CD4-positive, alpha-beta T cell (primary cell): Measurements from ENCODE around the gene HIPK2. TPM values are rescaled to one million over a fixed set of nuclear protein-coding genes. Genes with fewer than 3 reads are reported as not detected.
A peak's percentile ranks its signal among the peaks of the same experiment; 100 is the strongest.

ENCODE experiments used
- ATAC-seq: fragments of 200-7000 bp; cut with Tn5 transposase; one replicate; pipeline ENCODE4 v1.10.0; 2022; ENCODE audit warnings: mild to moderate bottlenecking; ENCODE audit not compliant: poor library complexity
- CTCF ChIA-PET: fragments of 350-600 bp; sonication (Branson Sonifier 250); formaldehyde crosslinking; loops from one replicate; lab custom pipeline; 2021; ENCODE audit warnings: antibody characterized with exemption, inconsistent platforms; lab: Charles Lee
- POLR2A ChIA-PET: fragments of 350-600 bp; sonication (Branson Sonifier 250); formaldehyde crosslinking; loops from one replicate; lab custom pipeline; 2021; ENCODE audit warnings: antibody characterized with exemption, inconsistent platforms; lab: Charles Lee
- DNase-seq, 14 experiments: peaks; one replicate each; pipeline ENCODE4 v3.0.0-alpha.2; 2013 to 2020; ENCODE audit warnings: mixed read lengths in 2 of 14
- H3K27ac ChIP-seq, 2 donors: one replicate each; pipeline versions ENCODE4 v1.5.1 to v1.7.0; 2013; ENCODE audit warnings: low read length in 2 of 2, low read depth in 1 of 2, mild to moderate bottlenecking in 1 of 2
- H3K27me3 ChIP-seq, 2 experiments: 1 replicate in 1 of 2; 2 replicates in 1 of 2; pipeline versions ENCODE4 v1.6.1 to v1.7.0; 2013; ENCODE audit warnings: low read length in 2 of 2, control low read depth in 1 of 2, mild to moderate bottlenecking in 1 of 2, moderate library complexity in 1 of 2; ENCODE audit not compliant: insufficient read depth in 2 of 2, control insufficient read depth in 1 of 2
- H3K36me3 ChIP-seq: one replicate; pipeline ENCODE4 v1.6.1; 2013; ENCODE audit warnings: low read length, control low read depth; ENCODE audit not compliant: insufficient read depth
- H3K4me1 ChIP-seq: one replicate; pipeline ENCODE4 v1.6.1; 2013; ENCODE audit warnings: low read length, control low read depth; ENCODE audit not compliant: insufficient read depth
- H3K4me3 ChIP-seq: one replicate; pipeline ENCODE4 v1.5.1; 2013; ENCODE audit warnings: mild to moderate bottlenecking, low read length, moderate library complexity
- H3K9me3 ChIP-seq, 2 experiments: 1 replicate in 1 of 2; 2 replicates in 1 of 2; pipeline versions ENCODE4 v1.6.1 to v1.7.0; 2013; ENCODE audit warnings: low read length in 2 of 2, mild to moderate bottlenecking in 2 of 2, control low read depth in 1 of 2, moderate library complexity in 1 of 2; ENCODE audit not compliant: control insufficient read depth in 1 of 2, insufficient read depth in 1 of 2
- H3K27ac Mint-ChIP-seq: one replicate; pipeline ENCODE4 v1.8.0; 2020; ENCODE audit warnings: mixed read lengths
- H3K27me3 Mint-ChIP-seq: one replicate; pipeline ENCODE4 v1.8.0; 2021; ENCODE audit warnings: mixed read lengths
- H3K36me3 Mint-ChIP-seq: one replicate; pipeline ENCODE4 v1.8.0; 2021; ENCODE audit warnings: low read depth, mixed read lengths
- H3K4me1 Mint-ChIP-seq: one replicate; pipeline ENCODE4 v1.8.0; 2021; ENCODE audit warnings: low read depth, mixed read lengths
- H3K4me3 Mint-ChIP-seq: one replicate; pipeline ENCODE4 v1.8.0; 2020; ENCODE audit warnings: mild to moderate bottlenecking, mixed read lengths
- H3K9me3 Mint-ChIP-seq: one replicate; pipeline ENCODE4 v1.8.0; 2020; ENCODE audit warnings: mixed read lengths
- CTCF ChIP-seq: fragments of 200-600 bp; IDR thresholded peaks from one replicate; pipeline ENCODE4 v1.8.0; 2022; ENCODE audit warnings: antibody characterized with exemption, mild to moderate bottlenecking
- intact Hi-C, 2 experiments: fragments of 100-400 bp; cut with DNase I in 1 of 2; cut with micrococcal nuclease in 1 of 2; formaldehyde crosslinking; loops; one replicate each; pipeline versions ENCODE4 v1.15.1 to v1.9.0; 2023 to 2025; cut with DNase I, micrococcal nuclease
- total RNA-seq, 174 experiments: library from RNA in 2 of 174; stranded (reverse) in 2 of 174; gene quantifications; one replicate each; pipeline ENCODE4 v1.2.3 and lab custom pipeline; 2021 to 2026

Gene HIPK2
- total RNA-seq, 2 experiments from 2014 or later = 36.5 to 37.0 TPM

GRCh38 chr7:139679731-139680594 is 97.8 kb downstream of the HIPK2 start:
- H3K4me3 ChIP-seq = no peak overlapping the region
- TF ChIP-seq CTCF = no peak
- ChIA-PET POLR2A (no interaction called here), CTCF (no interaction called here)
- H3K36me3 ChIP-seq = peaks cover 3% of the 10 kb centered on the region
- peaks cover 34% of the 10 kb centered on the region for H3K4me1 ChIP-seq
- no peak overlapping the region for H3K27ac ChIP-seq
- no peaks in the 10 kb centered on the region for H3K9me3 ChIP-seq
- DNase-seq (no peak), ATAC-seq (no peak)
- Mint-ChIP-seq H3K36me3 (peaks cover 27% of the 10 kb centered on the region), H3K27ac (no peak overlapping the region), H3K4me1 (peaks cover 76% of the 10 kb centered on the region), H3K4me3 (no peak overlapping the region), H3K9me3 (no peaks in the 10 kb centered on the region), H3K27me3 (no peaks in the 10 kb centered on the region)
- no peaks in the 10 kb centered on the region for H3K27me3 ChIP-seq
- intact Hi-C loops = no loop called here

- DNase-seq (no peak), ATAC-seq (no peak)
- H3K27me3 Mint-ChIP-seq = no peaks in the 10 kb centered on the region
- Histone ChIP-seq H3K36me3 (no peaks in the 10 kb centered on the region), H3K27ac (no peak overlapping the region), H3K9me3 (no peaks in the 10 kb centered on the region), H3K4me1 (peaks cover 12% of the 10 kb centered on the region), H3K27me3 (no peaks in the 10 kb centered on the region), H3K4me3 (no peak overlapping the region)
- no peak overlapping the region for H3K4me3 Mint-ChIP-seq
- H3K9me3 Mint-ChIP-seq = no peaks in the 10 kb centered on the region
- no peak for TF ChIP-seq CTCF
- CTCF ChIA-PET = no interaction called here
- POLR2A ChIA-PET = no interaction called here
- H3K27ac Mint-ChIP-seq = peak overlapping the region; percentile 19
- peaks cover 25% of the 10 kb centered on the region for H3K36me3 Mint-ChIP-seq
- peaks cover 45% of the 10 kb centered on the region for H3K4me1 Mint-ChIP-seq
- intact Hi-C loops = no loop called here
Measured at GRCh38 chr7:139676390-139676789, 101.4 kb downstream of the HIPK2 start.

- CTCF ChIA-PET = no interaction called here
- POLR2A ChIA-PET = no interaction called here
Measured at GRCh38 chr7:139675127-139676125, 102.4 kb downstream of the HIPK2 start.

More at GRCh38 chr7:139675127-139676125, 102.4 kb downstream of the HIPK2 start:
- H3K9me3 Mint-ChIP-seq = no peaks in the 10 kb centered on the region
- Histone ChIP-seq H3K4me1 (peaks cover 3% of the 10 kb centered on the region), H3K27me3 (no peaks in the 10 kb centered on the region), H3K9me3 (no peaks in the 10 kb centered on the region), H3K27ac (no peak overlapping the region), H3K36me3 (no peaks in the 10 kb centered on the region), H3K4me3 (no peak overlapping the region)
- ATAC-seq (no peak), DNase-seq (no peak)
- peaks cover 25% of the 10 kb centered on the region for H3K36me3 Mint-ChIP-seq
- TF ChIP-seq CTCF = no peak
- peak overlapping the region; percentile 19 for H3K27ac Mint-ChIP-seq
- H3K4me3 Mint-ChIP-seq = no peak overlapping the region
- no peaks in the 10 kb centered on the region for H3K27me3 Mint-ChIP-seq
- intact Hi-C loops = no loop called here
- peaks cover 35% of the 10 kb centered on the region for H3K4me1 Mint-ChIP-seq
